GM12875 (cell line): ENCODE data around the gene MAML2.

Experiments used
- H3K4me3 ChIP-seq: one replicate; pipeline ENCODE4 v1.5.1; 2011; ENCODE audit warnings: low read depth, low read length, control low read depth
- CTCF ChIP-seq: IDR thresholded peaks from 2 replicates; pipeline ENCODE4 v1.5.1; 2011; ENCODE audit warnings: low read depth, mild to moderate bottlenecking, control low read depth, inconsistent platforms, low read length, moderate library complexity, borderline replicate concordance; ENCODE audit not compliant: insufficient read depth

MAML2 gene

GRCh38 chr11:96102664-96103078 lies 240.3 kb downstream of the MAML2 start:
- TF ChIP-seq CTCF: no peak
- no peak overlapping the region for H3K4me3 ChIP-seq

GRCh38 chr11:96101146-96101545 lies 241.8 kb downstream of the MAML2 start:
- no peak overlapping the region for H3K4me3 ChIP-seq
- TF ChIP-seq CTCF: no peak

GRCh38 chr11:96098511-96099241 lies 244.3 kb downstream of the MAML2 start:
- TF ChIP-seq CTCF: no peak

GRCh38 chr11:96097844-96098421 lies 245.1 kb downstream of the MAML2 start:
- no peak overlapping the region for H3K4me3 ChIP-seq
- TF ChIP-seq CTCF: no peak

More at GRCh38 chr11:96098511-96099241, 244.3 kb downstream of the MAML2 start:
- H3K4me3 ChIP-seq: no peak overlapping the region

- H3K4me3 ChIP-seq: no peak overlapping the region
- no peak for TF ChIP-seq CTCF
Measured at GRCh38 chr11:96096360-96096759, 246.6 kb downstream of the MAML2 start.

- no peak for TF ChIP-seq CTCF
- no peak overlapping the region for H3K4me3 ChIP-seq
Measured at GRCh38 chr11:96095884-96096303, 247.1 kb downstream of the MAML2 start.

GRCh38 chr11:96094156-96094555 lies 248.8 kb downstream of the MAML2 start:
- H3K4me3 ChIP-seq: no peak overlapping the region
- TF ChIP-seq CTCF: no peak
